AG09309 (cell line): ENCODE results near the gene SCAF1.

Source experiments
- DNase-seq: peaks from one replicate; pipeline ENCODE4 v3.0.0-alpha.2; 2010; ENCODE audit warnings: low read depth
- H3K4me3 ChIP-seq: 2 replicates; pipeline ENCODE4 v1.5.1; 2011; ENCODE audit warnings: mild to moderate bottlenecking, low read depth, low read length, moderate library complexity; ENCODE audit not compliant: control insufficient read depth
- CTCF ChIP-seq: IDR thresholded peaks from 2 replicates; pipeline ENCODE4 v1.5.1; 2011; ENCODE audit warnings: mild to moderate bottlenecking, low read depth, low read length, inconsistent platforms; ENCODE audit not compliant: insufficient read depth, control insufficient read depth; ENCODE audit errors: missing control alignments

The SCAF1 gene

GRCh38 chr19:49700563-49700962 lies 58.6 kb downstream of the SCAF1 start:
- no peak overlapping the region for H3K4me3 ChIP-seq
- TF ChIP-seq CTCF: no peak
- DNase-seq: no peak

- no peak for DNase-seq
- H3K4me3 ChIP-seq: no peak overlapping the region
These were observed 59.3 kb downstream of the SCAF1 start for GRCh38 chr19:49701271-49701786.

GRCh38 chr19:49704888-49705642 lies 63.1 kb downstream of the SCAF1 start:
- no peak for DNase-seq
- no peak overlapping the region for H3K4me3 ChIP-seq
- TF ChIP-seq CTCF: no peak

More at GRCh38 chr19:49701271-49701786, 59.3 kb downstream of the SCAF1 start:
- TF ChIP-seq CTCF: no peak

- DNase-seq: no peak
- no peak overlapping the region for H3K4me3 ChIP-seq
- no peak for TF ChIP-seq CTCF
These were observed 63.9 kb downstream of the SCAF1 start for GRCh38 chr19:49705919-49706318.
